ENCODE measurements around the gene HARBI1. TPM values are rescaled to one million over a fixed set of nuclear protein-coding genes. Genes with fewer than 3 reads are reported as not detected.

Gene HARBI1
- total and polyA plus RNA-seq, 10 of the 15 experiments (the other 5 are each of a cell fraction or from before 2014, with no cell fraction given) = 3.6 to 8.4 (median 5.2) TPM

GRCh38 chr11:46594785-46595184 lies 22.2 kb downstream of the HARBI1 start (continued):
- TF ChIP-seq, protein P1, sequence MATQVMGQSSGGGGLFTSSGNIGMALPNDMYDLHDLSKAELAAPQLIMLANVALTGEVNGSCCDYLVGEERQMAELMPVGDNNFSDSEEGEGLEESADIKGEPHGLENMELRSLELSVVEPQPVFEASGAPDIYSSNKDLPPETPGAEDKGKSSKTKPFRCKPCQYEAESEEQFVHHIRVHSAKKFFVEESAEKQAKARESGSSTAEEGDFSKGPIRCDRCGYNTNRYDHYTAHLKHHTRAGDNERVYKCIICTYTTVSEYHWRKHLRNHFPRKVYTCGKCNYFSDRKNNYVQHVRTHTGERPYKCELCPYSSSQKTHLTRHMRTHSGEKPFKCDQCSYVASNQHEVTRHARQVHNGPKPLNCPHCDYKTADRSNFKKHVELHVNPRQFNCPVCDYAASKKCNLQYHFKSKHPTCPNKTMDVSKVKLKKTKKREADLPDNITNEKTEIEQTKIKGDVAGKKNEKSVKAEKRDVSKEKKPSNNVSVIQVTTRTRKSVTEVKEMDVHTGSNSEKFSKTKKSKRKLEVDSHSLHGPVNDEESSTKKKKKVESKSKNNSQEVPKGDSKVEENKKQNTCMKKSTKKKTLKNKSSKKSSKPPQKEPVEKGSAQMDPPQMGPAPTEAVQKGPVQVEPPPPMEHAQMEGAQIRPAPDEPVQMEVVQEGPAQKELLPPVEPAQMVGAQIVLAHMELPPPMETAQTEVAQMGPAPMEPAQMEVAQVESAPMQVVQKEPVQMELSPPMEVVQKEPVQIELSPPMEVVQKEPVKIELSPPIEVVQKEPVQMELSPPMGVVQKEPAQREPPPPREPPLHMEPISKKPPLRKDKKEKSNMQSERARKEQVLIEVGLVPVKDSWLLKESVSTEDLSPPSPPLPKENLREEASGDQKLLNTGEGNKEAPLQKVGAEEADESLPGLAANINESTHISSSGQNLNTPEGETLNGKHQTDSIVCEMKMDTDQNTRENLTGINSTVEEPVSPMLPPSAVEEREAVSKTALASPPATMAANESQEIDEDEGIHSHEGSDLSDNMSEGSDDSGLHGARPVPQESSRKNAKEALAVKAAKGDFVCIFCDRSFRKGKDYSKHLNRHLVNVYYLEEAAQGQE (IDR thresholded peaks at IDR 0.05; ENCODE audit: low read depth, low read length) = no peak
- TF ChIP-seq CBFB (IDR thresholded peaks at IDR 0.05; ENCODE audit: low read depth) (no peak), SUZ12 (IDR thresholded peaks at IDR 0.05; ENCODE audit: unreplicated experiment) (no peak), RBBP5 (conservative IDR thresholded peaks at IDR 0.05) (no peak), MTA3 (IDR thresholded peaks at IDR 0.05; ENCODE audit: borderline replicate concordance, low read length) (no peak), NFYA (IDR thresholded peaks at IDR 0.05; ENCODE audit: borderline replicate concordance, low read depth, low read length) (no peak), ETV6 (conservative IDR thresholded peaks at IDR 0.05 in 1 of 2, IDR thresholded peaks at IDR 0.05 in 1 of 2; ENCODE audit: borderline replicate concordance in 1 of 2, low read depth in 1 of 2) (no peak), IKZF2 (IDR thresholded peaks at IDR 0.05) (no peak), SUPT20H (IDR thresholded peaks at IDR 0.05; ENCODE audit: borderline replicate concordance, control insufficient read depth, low read depth, low read length) (no peak)

DNA sequence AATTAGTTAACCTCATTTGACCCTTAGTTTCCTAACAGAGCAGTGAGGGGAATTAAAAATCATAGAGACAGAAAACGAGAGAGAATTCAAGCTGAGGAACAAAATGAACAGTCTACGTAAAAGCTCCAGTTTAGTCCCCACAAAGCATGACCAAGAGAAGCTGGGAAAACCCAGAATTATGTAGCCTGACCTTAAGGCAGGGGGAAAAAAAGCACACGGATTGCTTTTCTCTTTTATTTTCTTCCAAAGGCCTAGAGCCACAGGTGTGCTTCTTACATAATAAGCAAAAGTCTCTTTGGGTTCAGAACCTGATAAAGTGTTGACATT lies 22.7 kb downstream of the HARBI1 start:
- WGBS (ENCODE audit: insufficient coverage, insufficient replicate concordance, low lambda C conversion rate, missing lambda C conversion rate) = 5% methylated on average over 3 of the region's 3 CpGs
- CTCF ChIA-PET = interaction anchor here (0.6 to 2.7 kb wide), 7 partner anchors 17 to 675 kb away, joined by 3 to 14 read pairs (median 5); partner anchors contain the start of genes ARHGAP1, ATG13, HARBI1 and ZNF408
- Histone ChIP-seq H4K20me1 (ENCODE audit: control insufficient read depth, insufficient read depth) (no peaks in the 10 kb centered on the region), H3K27me3 (replicated peaks in 1 of 2; ENCODE audit: control insufficient read depth in 2 of 2, insufficient read depth in 2 of 2, low read length in 1 of 2) (no peaks in the 10 kb centered on the region), H3K9me3 (replicated peaks; ENCODE audit: control insufficient read depth, insufficient read depth, low read length) (no peaks in the 10 kb centered on the region), H3K79me2 (ENCODE audit: control insufficient read depth, insufficient read depth, low read length) (peaks cover 38% of the 10 kb centered on the region), H3K36me3 (ENCODE audit: control insufficient read depth in 2 of 2, insufficient read depth in 2 of 2, low read length in 1 of 2) (no peaks in the 10 kb centered on the region), H3K4me2 (ENCODE audit: control insufficient read depth, insufficient read depth) (peak overlapping the region; percentile 51), H3K4me1 (ENCODE audit: control insufficient read depth, insufficient read depth, low read length) (no peaks in the 10 kb centered on the region), H2AFZ (ENCODE audit: control insufficient read depth, low read depth, low read length) (peak overlapping the region; percentile 86), H3K4me3 (peak overlapping the region; percentile 92), H3K27ac (ENCODE audit: control insufficient read depth, insufficient read depth) (peak overlapping the region; percentile 61), H3K9ac (ENCODE audit: control insufficient read depth, insufficient read depth, low read length) (peak overlapping the region; percentile 57)
- no peak for FAIRE-seq
- no TSS peak for BruUV-seq (replicated peaks)
- intact Hi-C loops (cut with micrococcal nuclease; ENCODE audit: unreplicated experiment) = no loop called here
- SMC1A ChIA-PET (ENCODE audit: uncharacterized antibody, unreplicated experiment) = interaction anchor here (1.0 to 1.9 kb wide), 6 partner anchors 14 to 39 kb away, joined by 3 to 18 read pairs (median 4); no protein-coding TSS in a partner anchor
- POLR2A ChIA-PET = interaction anchor here (0.5 to 1.6 kb wide), 9 partner anchors 12 to 1256 kb away, joined by 3 to 8 read pairs (median 4); partner anchors contain the start of genes ARHGAP1, ATG13, HARBI1 and SPI1
- no peak; the same call in 2 of the 3 replicates for ATAC-seq
- TF ChIP-seq ZBTB40 (IDR thresholded peaks at IDR 0.05; ENCODE audit: borderline replicate concordance) (no peak), MTA3 (IDR thresholded peaks at IDR 0.05; ENCODE audit: borderline replicate concordance, low read length) (no peak), ETV6 (conservative IDR thresholded peaks at IDR 0.05 in 1 of 2, IDR thresholded peaks at IDR 0.05 in 1 of 2; ENCODE audit: borderline replicate concordance in 1 of 2, low read depth in 1 of 2) (0 out of 4 replicates have a peak, but pooled peaks of 1 of the 2 experiments have one; percentile 4), SMC3 (IDR thresholded peaks at IDR 0.05; ENCODE audit: borderline replicate concordance, low read length) (no peak), SMAD1 (IDR thresholded peaks at IDR 0.05; ENCODE audit: low read depth, partially characterized antibody) (peak; percentile 0), BHLHE40 (IDR thresholded peaks at IDR 0.05; ENCODE audit: borderline replicate concordance in 1 of 2, low read depth in 2 of 2, low read length in 1 of 2) (no peak), PAX5 (IDR thresholded peaks at IDR 0.05; ENCODE audit: borderline replicate concordance, low read depth, low read length) (no peak)
- DNase-seq (ENCODE audit: low read depth, low spot score) = no peak
- in situ Hi-C loops (cut with MboI) = no loop called here
- RAD21 ChIA-PET (ENCODE audit: unreplicated experiment) = interaction anchor here (0.8 to 1.7 kb wide), 9 partner anchors 15 to 216 kb away, joined by 3 to 11 read pairs (median 3); partner anchors contain the start of genes ATG13 and HARBI1
